ENCODE results near the gene CHMP4A. TPM values are rescaled to one million over a fixed set of nuclear protein-coding genes. Genes with fewer than 3 reads are reported as not detected.
A peak's percentile ranks its signal among the peaks of the same experiment; 100 is the strongest.

CHMP4A gene
- total RNA-seq, 1 donor from 2014 or later: 32.2 TPM

DNA sequence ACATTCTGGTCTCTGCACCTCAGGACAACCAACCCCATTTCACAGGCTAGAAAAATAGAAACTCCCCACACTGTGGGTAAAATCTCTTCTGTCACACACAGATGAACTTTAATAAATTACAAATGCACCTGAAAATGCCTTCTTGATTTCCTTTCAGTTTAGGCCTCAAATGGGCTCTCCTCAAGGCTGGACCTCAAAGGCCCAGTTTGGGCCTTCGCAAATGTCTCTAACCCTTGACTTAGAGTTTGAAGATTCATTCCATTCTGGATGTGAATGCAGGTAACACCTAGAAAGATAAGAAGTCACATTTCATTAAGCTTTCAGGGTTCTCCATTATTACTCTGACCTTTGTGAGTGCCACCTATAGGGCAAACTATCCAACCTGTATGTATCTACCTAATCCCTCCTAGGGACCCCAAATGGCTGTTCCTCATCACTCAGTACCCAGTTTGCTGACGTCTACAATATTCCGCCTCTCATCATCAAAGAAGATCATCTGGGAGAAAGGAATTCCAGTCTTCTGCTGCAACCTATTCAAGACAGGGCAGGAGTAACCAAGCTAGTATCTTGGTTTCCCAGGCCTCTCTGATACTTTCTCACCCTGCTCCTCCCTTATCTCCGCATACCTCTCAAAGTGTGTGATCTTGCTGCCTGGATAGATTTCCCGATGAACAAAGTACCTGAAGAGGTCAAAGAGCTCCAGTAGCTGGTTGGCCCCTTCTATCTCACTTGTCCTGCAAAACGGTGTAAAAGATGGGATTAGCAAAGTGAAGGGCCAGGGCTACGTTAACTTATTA, 776 bp upstream of the CHMP4A start:
- FAIRE-seq: no peak
- H2AFZ ChIP-seq (ENCODE audit: low read depth, low read length): peak overlapping the region; percentile 97
- no peaks in the 10 kb centered on the region for H3K9me3 Mint-ChIP-seq (ENCODE audit: unreplicated experiment)

DNA sequence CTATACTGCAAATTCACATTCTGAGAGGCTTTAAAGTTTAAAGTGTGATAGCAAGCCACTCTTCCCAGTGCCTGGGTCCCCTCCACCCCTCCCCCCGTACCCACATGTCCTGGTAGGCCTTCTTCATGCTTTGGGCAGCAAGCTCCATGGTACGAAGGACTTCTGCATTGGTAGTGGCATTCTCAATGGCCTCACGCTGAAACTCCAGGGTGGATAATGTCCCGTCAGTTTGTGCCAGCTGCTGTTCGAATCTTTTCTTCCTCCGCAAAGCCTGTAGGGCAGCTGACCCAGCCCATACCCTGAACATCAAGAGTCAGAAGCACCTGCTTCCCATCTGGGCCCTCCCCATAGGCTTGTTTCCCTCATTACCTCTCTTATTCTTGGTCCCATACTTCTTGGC, 2.0 kb downstream of the CHMP4A start:
- Mint-ChIP-seq H3K27me3 (ENCODE audit: low read depth, unreplicated experiment) (no peaks in the 10 kb centered on the region), H3K36me3 (ENCODE audit: low read depth, unreplicated experiment) (peaks cover 28% of the 10 kb centered on the region), H3K9me3 (ENCODE audit: unreplicated experiment) (no peaks in the 10 kb centered on the region), H3K27ac (ENCODE audit: unreplicated experiment) (peak overlapping the region; percentile 62), H3K4me3 (ENCODE audit: unreplicated experiment) (peak overlapping the region; percentile 92), H3K4me1 (ENCODE audit: low read depth, unreplicated experiment) (peaks cover 9% of the 10 kb centered on the region)
- Histone ChIP-seq H4K20me1 (ENCODE audit: insufficient read depth, low read length) (no peaks in the 10 kb centered on the region), H3K36me3 (ENCODE audit: insufficient read depth, low read length) (peaks cover 8% of the 10 kb centered on the region), H3K79me2 (ENCODE audit: insufficient read depth, low read length) (peaks cover 11% of the 10 kb centered on the region), H3K4me2 (ENCODE audit: low read length) (no peak overlapping the region), H3K27me3 (ENCODE audit: insufficient read depth, low read length) (no peaks in the 10 kb centered on the region), H2AFZ (ENCODE audit: low read depth, low read length) (no peak overlapping the region), H3K9ac (ENCODE audit: low read length) (no peak overlapping the region), H3K9me3 (ENCODE audit: insufficient read depth, low read depth, low read length) (no peaks in the 10 kb centered on the region), H3K27ac (ENCODE audit: low read depth, low read length) (no peak overlapping the region), H3K4me1 (ENCODE audit: insufficient read depth, low read length) (peaks cover 8% of the 10 kb centered on the region), H3K4me3 (ENCODE audit: insufficient read depth, low read depth, low read length) (no peak overlapping the region)
- DNase-seq (ENCODE audit: low read depth): no peak
- no peak for FAIRE-seq
- TF ChIP-seq, protein P1, sequence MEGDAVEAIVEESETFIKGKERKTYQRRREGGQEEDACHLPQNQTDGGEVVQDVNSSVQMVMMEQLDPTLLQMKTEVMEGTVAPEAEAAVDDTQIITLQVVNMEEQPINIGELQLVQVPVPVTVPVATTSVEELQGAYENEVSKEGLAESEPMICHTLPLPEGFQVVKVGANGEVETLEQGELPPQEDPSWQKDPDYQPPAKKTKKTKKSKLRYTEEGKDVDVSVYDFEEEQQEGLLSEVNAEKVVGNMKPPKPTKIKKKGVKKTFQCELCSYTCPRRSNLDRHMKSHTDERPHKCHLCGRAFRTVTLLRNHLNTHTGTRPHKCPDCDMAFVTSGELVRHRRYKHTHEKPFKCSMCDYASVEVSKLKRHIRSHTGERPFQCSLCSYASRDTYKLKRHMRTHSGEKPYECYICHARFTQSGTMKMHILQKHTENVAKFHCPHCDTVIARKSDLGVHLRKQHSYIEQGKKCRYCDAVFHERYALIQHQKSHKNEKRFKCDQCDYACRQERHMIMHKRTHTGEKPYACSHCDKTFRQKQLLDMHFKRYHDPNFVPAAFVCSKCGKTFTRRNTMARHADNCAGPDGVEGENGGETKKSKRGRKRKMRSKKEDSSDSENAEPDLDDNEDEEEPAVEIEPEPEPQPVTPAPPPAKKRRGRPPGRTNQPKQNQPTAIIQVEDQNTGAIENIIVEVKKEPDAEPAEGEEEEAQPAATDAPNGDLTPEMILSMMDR (IDR thresholded peaks at IDR 0.05; ENCODE audit: insufficient read depth, low read depth, low read length): no peak
- TF ChIP-seq EZH2 (IDR thresholded peaks at IDR 0.05; ENCODE audit: insufficient read depth, low read length): no peak

More for the DNA sequence above, 776 bp upstream of the CHMP4A start:
- no peak for TF ChIP-seq EZH2 (IDR thresholded peaks at IDR 0.05; ENCODE audit: insufficient read depth, low read length)
- TF ChIP-seq, protein P1 (IDR thresholded peaks at IDR 0.05; ENCODE audit: insufficient read depth, low read depth, low read length): no peak
- Histone ChIP-seq H3K9ac (ENCODE audit: low read length) (peak overlapping the region; percentile 98), H3K4me1 (ENCODE audit: insufficient read depth, low read length) (peaks cover 8% of the 10 kb centered on the region), H3K79me2 (ENCODE audit: insufficient read depth, low read length) (peaks cover 19% of the 10 kb centered on the region), H3K4me3 (ENCODE audit: insufficient read depth, low read depth, low read length) (peak overlapping the region; percentile 87), H3K36me3 (ENCODE audit: insufficient read depth, low read length) (no peaks in the 10 kb centered on the region), H3K27me3 (ENCODE audit: insufficient read depth, low read length) (no peaks in the 10 kb centered on the region), H4K20me1 (ENCODE audit: insufficient read depth, low read length) (no peaks in the 10 kb centered on the region), H3K4me2 (ENCODE audit: low read length) (peak overlapping the region; percentile 83), H3K9me3 (ENCODE audit: insufficient read depth, low read depth, low read length) (no peaks in the 10 kb centered on the region), H3K27ac (ENCODE audit: low read depth, low read length) (peak overlapping the region; percentile 98)
- H3K27ac Mint-ChIP-seq (ENCODE audit: unreplicated experiment): peak overlapping the region; percentile 100
- DNase-seq (ENCODE audit: low read depth): no peak
- H3K4me3 Mint-ChIP-seq (ENCODE audit: unreplicated experiment): peak overlapping the region; percentile 92
- peaks cover 19% of the 10 kb centered on the region for H3K36me3 Mint-ChIP-seq (ENCODE audit: low read depth, unreplicated experiment)
- H3K4me1 Mint-ChIP-seq (ENCODE audit: low read depth, unreplicated experiment): peaks cover 11% of the 10 kb centered on the region
- no peaks in the 10 kb centered on the region for H3K27me3 Mint-ChIP-seq (ENCODE audit: low read depth, unreplicated experiment)

DNA sequence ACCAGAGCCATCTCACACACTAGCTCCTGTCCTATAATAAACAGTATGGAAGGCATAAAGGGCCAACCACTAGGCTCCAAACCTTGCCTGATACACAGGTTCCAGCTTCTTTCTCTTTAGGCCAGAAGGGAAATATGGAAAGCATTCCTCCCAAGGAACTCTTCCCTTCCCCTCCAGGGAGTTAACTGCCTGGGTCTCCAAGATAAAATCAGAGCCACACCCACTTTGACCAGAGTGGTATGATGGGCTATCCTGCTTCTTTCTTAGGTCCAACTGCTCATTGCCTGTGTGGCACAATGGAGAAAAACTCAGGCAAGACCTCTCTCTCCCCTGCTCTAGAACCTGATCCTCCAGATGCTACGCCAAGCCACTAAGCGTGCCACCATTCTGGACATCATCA, 5.7 kb downstream of the CHMP4A start:
- H3K36me3 ChIP-seq (ENCODE audit: insufficient read depth, low read length): peaks cover 9% of the 10 kb centered on the region
- H3K27ac ChIP-seq (ENCODE audit: low read depth, low read length): no peak overlapping the region
- H4K20me1 ChIP-seq (ENCODE audit: insufficient read depth, low read length): peaks cover 4% of the 10 kb centered on the region
- H3K79me2 ChIP-seq (ENCODE audit: insufficient read depth, low read length): peaks cover 11% of the 10 kb centered on the region
- no peak for DNase-seq (ENCODE audit: low read depth)
- Mint-ChIP-seq H3K27me3 (ENCODE audit: low read depth, unreplicated experiment) (no peaks in the 10 kb centered on the region), H3K4me3 (ENCODE audit: unreplicated experiment) (no peak overlapping the region), H3K4me1 (ENCODE audit: low read depth, unreplicated experiment) (peaks cover 3% of the 10 kb centered on the region), H3K9me3 (ENCODE audit: unreplicated experiment) (peaks cover 4% of the 10 kb centered on the region), H3K36me3 (ENCODE audit: low read depth, unreplicated experiment) (peaks cover 39% of the 10 kb centered on the region), H3K27ac (ENCODE audit: unreplicated experiment) (no peak overlapping the region)
- no peak overlapping the region for H2AFZ ChIP-seq (ENCODE audit: low read depth, low read length)
- H3K9me3 ChIP-seq (ENCODE audit: insufficient read depth, low read depth, low read length): no peaks in the 10 kb centered on the region
- H3K4me1 ChIP-seq (ENCODE audit: insufficient read depth, low read length): no peaks in the 10 kb centered on the region
- no peaks in the 10 kb centered on the region for H3K27me3 ChIP-seq (ENCODE audit: insufficient read depth, low read length)
- H3K4me2 ChIP-seq (ENCODE audit: low read length): no peak overlapping the region
- no peak overlapping the region for H3K4me3 ChIP-seq (ENCODE audit: insufficient read depth, low read depth, low read length)
- TF ChIP-seq EZH2 (IDR thresholded peaks at IDR 0.05; ENCODE audit: insufficient read depth, low read length): no peak
- TF ChIP-seq, protein P1 (IDR thresholded peaks at IDR 0.05; ENCODE audit: insufficient read depth, low read depth, low read length): no peak
- no peak overlapping the region for H3K9ac ChIP-seq (ENCODE audit: low read length)
- FAIRE-seq: no peak

All from astrocyte (in vitro differentiated cells and primary cell).